Left lobe of liver (tissue), 2 donors: Measurements from ENCODE around the gene CAPN5. TPM values are rescaled to one million over a fixed set of nuclear protein-coding genes. Genes with fewer than 3 reads are reported as not detected.
"Not testable (repeated sequence)": the region's sequence is repeated elsewhere in the genome, so short reads cannot be mapped to it uniquely, and the experiment has no call there.

Experiments
- ATAC-seq: fragments of 200-7000 bp; cut with Tn5 transposase; one replicate; pipeline ENCODE4 v1.9.1; 2020; ENCODE audit warnings: mild to moderate bottlenecking, moderate library complexity
- DNase-seq: peaks from one replicate; pipeline ENCODE4 v3.0.0-alpha.2; 2020; ENCODE audit warnings: low spot score
- total RNA-seq: library from RNA; stranded (reverse); gene quantifications from one replicate; pipeline ENCODE4 v1.2.1, GENCODE V29; 2021
- donor health status: DM: no; HTN: no; CAD: no; lungs with moderate emphysema.
- donor health status: DM: no; HTN: yes; CAD: no.

CAPN5 gene
- total RNA-seq, 1 donor from 2014 or later, result 78.1 TPM

GRCh38 chr11:77094841-77095365 lies 28.1 kb downstream of the CAPN5 start:
- no peak for ATAC-seq
- DNase-seq, result no peak

- ATAC-seq (peak; percentile 84), DNase-seq (peak; percentile 96)
Observed at GRCh38 chr11:77095551-77096490, 29.1 kb downstream of the CAPN5 start.

- DNase-seq (peak; percentile 79), ATAC-seq (peak; percentile 56)
Observed at GRCh38 chr11:77096591-77097019, 29.8 kb downstream of the CAPN5 start.

- not testable (repeated sequence) for DNase-seq
Observed at GRCh38 chr11:77097180-77097579, 30.4 kb downstream of the CAPN5 start.

GRCh38 chr11:77100166-77101042 lies 33.6 kb downstream of the CAPN5 start:
- DNase-seq (no peak), ATAC-seq (no peak)

More at GRCh38 chr11:77097180-77097579, 30.4 kb downstream of the CAPN5 start:
- ATAC-seq, result not testable (repeated sequence)

- DNase-seq, result no peak
- no peak for ATAC-seq
Observed at GRCh38 chr11:77101043-77101537, 34.3 kb downstream of the CAPN5 start.

- DNase-seq (no peak), ATAC-seq (peak; percentile 2)
Observed at GRCh38 chr11:77102246-77103210, 35.8 kb downstream of the CAPN5 start, which contains the start of gene OMP. Gene OMP (plus strand): TSS chr11:77102840. CDS start chr11:77102840, 0 bp downstream.

- no peak for ATAC-seq
- no peak for DNase-seq
Observed at GRCh38 chr11:77103319-77103718, 36.5 kb downstream of the CAPN5 start.

- DNase-seq (no peak), ATAC-seq (no peak)
Observed at GRCh38 chr11:77104727-77105126, 38.0 kb downstream of the CAPN5 start.

GRCh38 chr11:77106321-77106720 lies 39.5 kb downstream of the CAPN5 start:
- DNase-seq (no peak), ATAC-seq (peak; percentile 76)

GRCh38 chr11:77106759-77107158 lies 40.0 kb downstream of the CAPN5 start:
- DNase-seq, result no peak
- no peak for ATAC-seq

- ATAC-seq, result peak; percentile 4
- DNase-seq, result no peak
Observed at GRCh38 chr11:77107950-77108349, 41.2 kb downstream of the CAPN5 start.

GRCh38 chr11:77108436-77108835 lies 41.7 kb downstream of the CAPN5 start:
- ATAC-seq (no peak), DNase-seq (no peak)

GRCh38 chr11:77109236-77110019 lies 42.7 kb downstream of the CAPN5 start:
- DNase-seq (no peak), ATAC-seq (no peak)

- ATAC-seq (no peak), DNase-seq (no peak)
Observed at GRCh38 chr11:77110836-77111235, 44.1 kb downstream of the CAPN5 start.

GRCh38 chr11:77111277-77111676 lies 44.5 kb downstream of the CAPN5 start:
- DNase-seq, result no peak
- ATAC-seq, result no peak

GRCh38 chr11:77111946-77112345 lies 45.2 kb downstream of the CAPN5 start:
- ATAC-seq, result no peak
- DNase-seq, result no peak

GRCh38 chr11:77112641-77113381 lies 46.0 kb downstream of the CAPN5 start:
- DNase-seq (no peak), ATAC-seq (no peak)
